Suprapubic skin (tissue), 4 donors: ENCODE measurements around the gene SKI. TPM values are rescaled to one million over a fixed set of nuclear protein-coding genes. Genes with fewer than 3 reads are reported as not detected.

Experiments
- DNase-seq, 2 donors: peaks; one replicate each; pipeline ENCODE4 v3.0.0-alpha.2; 2019; ENCODE audit warnings: low spot score in 2 of 2
- H3K27ac ChIP-seq: fragments of 200-600 bp; sonication (generic); one replicate; pipeline ENCODE4 v1.5.1; 2019
- H3K27me3 ChIP-seq: fragments of 200-600 bp; sonication (generic); one replicate; pipeline ENCODE4 v1.5.1; 2019
- H3K36me3 ChIP-seq: fragments of 200-600 bp; sonication (generic); one replicate; pipeline ENCODE4 v1.5.1; 2019
- H3K4me1 ChIP-seq: fragments of 200-600 bp; sonication (generic); one replicate; pipeline ENCODE4 v1.5.1; 2019
- H3K4me3 ChIP-seq: fragments of 200-600 bp; sonication (generic); one replicate; pipeline ENCODE4 v1.5.1; 2019; ENCODE audit warnings: mild to moderate bottlenecking
- H3K9me3 ChIP-seq: fragments of 200-600 bp; sonication (generic); one replicate; pipeline ENCODE4 v1.5.1; 2019
- EP300 ChIP-seq: sonication (generic); formaldehyde crosslinking; IDR thresholded peaks from one replicate; pipeline ENCODE4 v1.6.1; 2017; ENCODE audit warnings: antibody characterized with exemption
- POLR2A ChIP-seq, 2 donors: fragments of 450-650 bp; IDR thresholded peaks; one replicate each; pipeline ENCODE4 v1.6.1; 2017; ENCODE audit warnings: antibody characterized with exemption in 2 of 2, mild to moderate bottlenecking in 2 of 2, moderate library complexity in 2 of 2
- POLR2AphosphoS5 ChIP-seq, 3 donors: sonication (generic); formaldehyde crosslinking; IDR thresholded peaks; one replicate each; pipeline ENCODE4 v1.6.1; 2017; ENCODE audit warnings: antibody characterized with exemption in 3 of 3
- WGBS: methylation state at CpG from one replicate; pipeline ENCODE4 v1.1.5; 2018; 5-methylcytosine and 5-hydroxymethylcytosine counted together
- total RNA-seq, 4 donors: library from RNA; depleted of rRNA; stranded (reverse); fragments of >200 nt; gene quantifications; one replicate each; pipeline ENCODE4 v1.1.0, GENCODE V29; 2016
- TF ChIP-seq, protein P1 (sequence below), 2 donors: fragments of 200-600 bp in 1 of 2; fragments of 450-650 bp in 1 of 2; sonication (generic) in 1 of 2; IDR thresholded peaks; one replicate each; pipeline ENCODE4 v1.5.1; 2016 to 2019; ENCODE audit warnings: antibody characterized with exemption in 2 of 2, mild to moderate bottlenecking in 1 of 2, moderate library complexity in 1 of 2

SKI gene
- total RNA-seq, 4 donors from 2014 or later = 51.8 to 91.2 (median 68.1) TPM

GRCh38 chr1:2235300-2235998, 7.3 kb downstream of the SKI start:
- 78% methylated on average over 14 of the region's 22 CpGs for WGBS
- Histone ChIP-seq H3K36me3 (no peaks in the 10 kb centered on the region), H3K4me1 (peaks cover 100% of the 10 kb centered on the region), H3K27me3 (no peaks in the 10 kb centered on the region), H3K27ac (peak overlapping the region; percentile 91), H3K9me3 (no peaks in the 10 kb centered on the region), H3K4me3 (peak overlapping the region; percentile 75)
- TF ChIP-seq POLR2AphosphoS5 (IDR thresholded peaks at IDR 0.05) (no peak), POLR2A (IDR thresholded peaks at IDR 0.05) (no peak), EP300 (no peak)
- TF ChIP-seq, protein P1, sequence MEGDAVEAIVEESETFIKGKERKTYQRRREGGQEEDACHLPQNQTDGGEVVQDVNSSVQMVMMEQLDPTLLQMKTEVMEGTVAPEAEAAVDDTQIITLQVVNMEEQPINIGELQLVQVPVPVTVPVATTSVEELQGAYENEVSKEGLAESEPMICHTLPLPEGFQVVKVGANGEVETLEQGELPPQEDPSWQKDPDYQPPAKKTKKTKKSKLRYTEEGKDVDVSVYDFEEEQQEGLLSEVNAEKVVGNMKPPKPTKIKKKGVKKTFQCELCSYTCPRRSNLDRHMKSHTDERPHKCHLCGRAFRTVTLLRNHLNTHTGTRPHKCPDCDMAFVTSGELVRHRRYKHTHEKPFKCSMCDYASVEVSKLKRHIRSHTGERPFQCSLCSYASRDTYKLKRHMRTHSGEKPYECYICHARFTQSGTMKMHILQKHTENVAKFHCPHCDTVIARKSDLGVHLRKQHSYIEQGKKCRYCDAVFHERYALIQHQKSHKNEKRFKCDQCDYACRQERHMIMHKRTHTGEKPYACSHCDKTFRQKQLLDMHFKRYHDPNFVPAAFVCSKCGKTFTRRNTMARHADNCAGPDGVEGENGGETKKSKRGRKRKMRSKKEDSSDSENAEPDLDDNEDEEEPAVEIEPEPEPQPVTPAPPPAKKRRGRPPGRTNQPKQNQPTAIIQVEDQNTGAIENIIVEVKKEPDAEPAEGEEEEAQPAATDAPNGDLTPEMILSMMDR (IDR thresholded peaks at IDR 0.05) = no peak
- DNase-seq = peak in 1 of 2 donors; percentile 71

GRCh38 chr1:2236695-2237677, 8.9 kb downstream of the SKI start:
- H3K4me1 ChIP-seq = peaks cover 100% of the 10 kb centered on the region
- no peaks in the 10 kb centered on the region for H3K27me3 ChIP-seq
- TF ChIP-seq POLR2AphosphoS5 (IDR thresholded peaks at IDR 0.05) = no peak
- TF ChIP-seq EP300 = no peak
- TF ChIP-seq, protein P1 (IDR thresholded peaks at IDR 0.05) = no peak
- no peak for TF ChIP-seq POLR2A (IDR thresholded peaks at IDR 0.05)
- H3K9me3 ChIP-seq = no peaks in the 10 kb centered on the region
- peak in 1 of 2 donors; percentile 67 for DNase-seq
- no peak overlapping the region for H3K4me3 ChIP-seq
- H3K36me3 ChIP-seq = no peaks in the 10 kb centered on the region
- WGBS = 64% methylated on average over 17 of the region's 28 CpGs
- peak overlapping the region; percentile 91 for H3K27ac ChIP-seq

DNA sequence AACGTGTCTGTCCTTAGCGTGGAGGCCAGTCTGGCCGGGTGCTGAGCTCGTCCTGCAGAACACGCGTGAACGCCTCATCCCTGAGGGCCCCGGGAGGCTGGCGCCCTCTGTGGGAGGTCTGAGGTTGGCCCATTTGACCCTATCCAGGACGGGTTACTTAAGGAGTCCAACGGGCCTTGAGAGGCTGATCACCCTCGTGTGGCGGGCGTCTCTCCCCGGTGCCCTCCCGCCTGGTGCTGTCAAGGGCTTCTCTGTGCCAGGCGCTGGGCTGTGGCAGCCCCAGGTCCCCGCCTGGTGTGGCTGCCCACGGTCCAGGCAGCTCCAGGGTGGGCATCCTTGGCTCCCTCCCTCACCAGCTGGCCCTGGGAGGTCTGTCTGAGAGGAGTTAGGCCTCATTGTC, 9.7 kb downstream of the SKI start:
- Histone ChIP-seq H3K27me3 (no peaks in the 10 kb centered on the region), H3K4me1 (peaks cover 100% of the 10 kb centered on the region), H3K4me3 (no peak overlapping the region), H3K36me3 (no peaks in the 10 kb centered on the region), H3K9me3 (no peaks in the 10 kb centered on the region), H3K27ac (peak overlapping the region; percentile 34)
- DNase-seq = peak in 1 of 2 donors; percentile 66
- TF ChIP-seq POLR2AphosphoS5 (IDR thresholded peaks at IDR 0.05) (no peak), EP300 (no peak), POLR2A (IDR thresholded peaks at IDR 0.05) (no peak)
- TF ChIP-seq, protein P1 (IDR thresholded peaks at IDR 0.05) = no peak
- WGBS = no CpG with 5 or more reads among the region's 19 CpGs

DNA sequence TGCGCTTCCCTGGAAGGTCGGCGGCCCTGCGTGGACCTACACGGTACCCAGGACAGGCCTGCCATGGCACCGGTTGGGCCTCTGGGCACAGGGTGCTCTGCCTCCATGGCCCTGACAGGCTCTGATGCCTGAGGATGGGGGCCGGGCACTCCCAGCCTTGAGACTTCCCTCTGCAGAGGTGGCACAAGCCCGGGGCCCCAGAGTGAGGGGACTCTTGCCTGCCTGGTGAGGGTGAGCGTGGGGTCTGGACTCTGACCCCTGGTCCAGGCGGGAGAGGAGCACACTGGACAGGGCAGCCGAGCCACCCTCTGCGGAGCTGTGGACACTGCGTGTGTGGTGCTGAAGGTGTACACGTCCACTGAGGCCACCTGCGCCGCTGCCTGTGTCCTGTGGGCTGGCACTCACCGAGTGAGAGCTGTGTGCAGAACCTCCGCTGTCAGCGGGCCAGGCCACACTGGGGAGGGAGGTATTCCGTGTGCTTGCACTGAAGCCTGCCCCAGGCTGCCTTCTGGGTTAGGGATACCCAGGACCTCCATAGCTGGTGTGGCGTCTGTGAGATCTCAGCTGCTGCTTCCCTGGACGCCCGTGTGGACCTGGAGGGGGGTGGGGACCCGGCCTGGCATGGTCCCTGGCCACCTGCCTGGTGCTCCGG, 10.4 kb downstream of the SKI start:
- Histone ChIP-seq H3K36me3 (no peaks in the 10 kb centered on the region), H3K4me3 (no peak overlapping the region), H3K4me1 (peaks cover 100% of the 10 kb centered on the region), H3K27ac (peak overlapping the region; percentile 34), H3K9me3 (no peaks in the 10 kb centered on the region), H3K27me3 (no peaks in the 10 kb centered on the region)
- 85% methylated on average over 6 of the region's 25 CpGs for WGBS
- TF ChIP-seq POLR2A (IDR thresholded peaks at IDR 0.05) = no peak
- no peak for TF ChIP-seq POLR2AphosphoS5 (IDR thresholded peaks at IDR 0.05)
- peak in 1 of 2 donors; percentile 67 for DNase-seq

- no peak overlapping the region for H3K4me3 ChIP-seq
- H3K36me3 ChIP-seq = no peaks in the 10 kb centered on the region
- H3K27me3 ChIP-seq = no peaks in the 10 kb centered on the region
- peaks cover 100% of the 10 kb centered on the region for H3K4me1 ChIP-seq
- WGBS = 72% methylated on average over 6 of the region's 6 CpGs
- H3K27ac ChIP-seq = no peak overlapping the region
- no peaks in the 10 kb centered on the region for H3K9me3 ChIP-seq
- TF ChIP-seq, protein P1 (IDR thresholded peaks at IDR 0.05) = no peak
- DNase-seq = no peak
Observed at GRCh38 chr1:2239013-2239370, 10.9 kb downstream of the SKI start.
